HepG2 (cell line): Measurements from ENCODE around the gene LTB4R2. TPM values are rescaled to one million over a fixed set of nuclear protein-coding genes. Genes with fewer than 3 reads are reported as not detected.
A peak's percentile ranks its signal among the peaks of the same experiment; 100 is the strongest.

Experiments used
- FOXC1 ChIP-seq: sonication (generic); formaldehyde crosslinking; IDR thresholded peaks from 2 replicates; pipeline ENCODE4 v1.8.0; 2022; ENCODE audit warnings: mild to moderate bottlenecking, missing genetic modification reagents, borderline replicate concordance
- GABPA ChIP-seq, 2 experiments: IDR thresholded peaks; 2 replicates each; pipeline ENCODE4 v1.6.1; 2011 to 2016; ENCODE audit warnings: low read depth in 2 of 2, low read length in 1 of 2, missing biosample characterization in 1 of 2, missing genetic modification characterization in 1 of 2
- HNRNPK ChIP-seq: fragments of 200-400 bp; formaldehyde crosslinking; IDR thresholded peaks from 2 replicates; pipeline ENCODE4 v1.6.1; 2018; ENCODE audit warnings: low read length, low read depth, moderate library complexity, mild to moderate bottlenecking; ENCODE audit not compliant: poor library complexity, severe bottlenecking
- KAT8 ChIP-seq: IDR thresholded peaks from 2 replicates; pipeline ENCODE4 v1.6.1; 2016; ENCODE audit warnings: missing genetic modification reagents, missing compliant biosample characterization
- MAFF ChIP-seq: IDR thresholded peaks from 2 replicates; pipeline ENCODE4 v1.6.1; 2011; ENCODE audit warnings: low read depth, low read length, improper control_type of control experiment
- REPIN1 ChIP-seq: sonication (generic); formaldehyde crosslinking; IDR thresholded peaks from 2 replicates; pipeline ENCODE4 v1.8.0; 2022; ENCODE audit warnings: missing genetic modification reagents, low read depth, mild to moderate bottlenecking, borderline replicate concordance
- REST ChIP-seq, 2 experiments: IDR thresholded peaks; 2 replicates each; pipeline ENCODE4 v1.6.1; 2011 to 2012; ENCODE audit warnings: low read length in 2 of 2, borderline replicate concordance in 1 of 2, low read depth in 1 of 2, mild to moderate bottlenecking in 1 of 2, moderate library complexity in 1 of 2
- SIN3B ChIP-seq: fragments of 150-350 bp; IDR thresholded peaks from 2 replicates; pipeline ENCODE4 v1.6.1; 2014; ENCODE audit warnings: low read length
- SIX1 ChIP-seq: sonication (generic); formaldehyde crosslinking; IDR thresholded peaks from 2 replicates; pipeline ENCODE4 v1.4.0; 2020; ENCODE audit warnings: missing genetic modification reagents, borderline replicate concordance
- SMAD3 ChIP-seq: sonication (generic); formaldehyde crosslinking; IDR thresholded peaks from 2 replicates; pipeline ENCODE4 v1.4.0; 2020; ENCODE audit warnings: missing genetic modification reagents
- SMARCE1 ChIP-seq: fragments of 450-650 bp; IDR thresholded peaks from 2 replicates; pipeline ENCODE4 v1.6.1; 2017; ENCODE audit warnings: borderline replicate concordance
- SPEN ChIP-seq: sonication (generic); formaldehyde crosslinking; IDR thresholded peaks from 2 replicates; pipeline ENCODE4 v1.5.1; 2020; ENCODE audit warnings: low read depth, mild to moderate bottlenecking, missing genetic modification reagents
- ZBTB26 ChIP-seq: IDR thresholded peaks from 2 replicates; pipeline ENCODE4 v1.6.1; 2016; ENCODE audit warnings: missing compliant biosample characterization, missing genetic modification reagents, borderline replicate concordance
- ZBTB44 ChIP-seq: sonication (generic); formaldehyde crosslinking; IDR thresholded peaks from 2 replicates; pipeline ENCODE4 v1.4.0; 2020; ENCODE audit warnings: missing genetic modification reagents
- ZFX ChIP-seq: sonication (generic); formaldehyde crosslinking; IDR thresholded peaks from 2 replicates; pipeline ENCODE4 v1.4.0; 2020; ENCODE audit warnings: mild to moderate bottlenecking, low read depth, missing genetic modification reagents, moderate library complexity
- ZGPAT ChIP-seq: IDR thresholded peaks from 2 replicates; pipeline ENCODE4 v1.6.1; 2016; ENCODE audit warnings: mild to moderate bottlenecking
- ZNF3 ChIP-seq: IDR thresholded peaks from 2 replicates; pipeline ENCODE4 v1.7.0; 2017; ENCODE audit warnings: inconsistent platforms
- ZNF350 ChIP-seq: sonication (generic); formaldehyde crosslinking; IDR thresholded peaks from 2 replicates; pipeline ENCODE4 v1.4.0; 2020; ENCODE audit warnings: mild to moderate bottlenecking, low read depth, missing genetic modification reagents, borderline replicate concordance
- ZNF550 ChIP-seq: sonication (generic); formaldehyde crosslinking; IDR thresholded peaks from 2 replicates; pipeline ENCODE4 v1.4.0; 2020; ENCODE audit warnings: mild to moderate bottlenecking, missing genetic modification reagents, borderline replicate concordance
- ZNF572 ChIP-seq: sonication (generic); formaldehyde crosslinking; IDR thresholded peaks from 2 replicates; pipeline ENCODE4 v1.5.1; 2020; ENCODE audit warnings: mild to moderate bottlenecking, missing genetic modification reagents
- ZNF724P ChIP-seq: sonication (generic); formaldehyde crosslinking; IDR thresholded peaks from 2 replicates; pipeline ENCODE4 v1.8.0; 2022; ENCODE audit warnings: missing genetic modification reagents, borderline replicate concordance
- polyA plus RNA-seq, 8 experiments: library from polyadenylated mRNA; depleted of rRNA in 3 of 8; stranded (reverse) in 7 of 8; unstranded in 1 of 8; fragments of >200 nt; fragmentation: Illumina TruSeq in 4 of 8; extraction: Trizol in 4 of 8; gene quantifications; 2 replicates each; pipeline versions ENCODE4 v1.2.1 to v1.2.3, GENCODE V29; 2011 to 2016; ENCODE audit warnings: low read depth in 4 of 8, missing spikeins in 1 of 8, mixed read lengths in 1 of 8; ENCODE audit not compliant: insufficient read depth in 1 of 8
- total RNA-seq, 5 experiments: library from RNA; depleted of rRNA; stranded (reverse); fragments of >200 nt; fragmentation: Illumina TruSeq; extraction: Trizol; gene quantifications; 2 replicates each; pipeline ENCODE4 v1.2.3, GENCODE V29; 2016; ENCODE audit warnings: low read depth in 1 of 5

Gene LTB4R2
- total and polyA plus RNA-seq, 2 of the 13 experiments (the other 11 are each of a cell fraction or from before 2014, with no cell fraction given): 3.9 to 6.9 TPM

GRCh38 chr14:24332268-24332993 lies 22.5 kb downstream of the LTB4R2 start (continued):
- TF ChIP-seq REST (IDR thresholded peaks at IDR 0.05; ENCODE audit: borderline replicate concordance in 1 of 2, low read depth in 1 of 2, low read length in 2 of 2): no peak
- TF ChIP-seq SMARCE1: no peak
- 0 out of 2 replicates have a peak, but pooled peaks have one; percentile 56 for TF ChIP-seq ZBTB44 (CRISPR knock-in tag)
- peak; percentile 26; the same call in 1 of the 2 replicates for TF ChIP-seq ZNF572 (CRISPR knock-in tag)
- no peak for TF ChIP-seq SIX1
- no peak; the same call in 1 of the 2 replicates for TF ChIP-seq ZNF724P (CRISPR knock-in tag)
- no peak for TF ChIP-seq MAFF
- peak; percentile 66; the same call in 1 of the 2 replicates for TF ChIP-seq ZNF550 (CRISPR knock-in tag)
- peak; percentile 71; the same call in 1 of the 2 replicates for TF ChIP-seq KAT8 (CRISPR knock-in tag)
- TF ChIP-seq ZNF3 (CRISPR knock-in tag): peak; percentile 84
- peak; percentile 86; the same call in 1 of the 2 replicates for TF ChIP-seq SMAD3 (CRISPR knock-in tag)
- no peak for TF ChIP-seq HNRNPK
- TF ChIP-seq FOXC1 (CRISPR knock-in tag): peak; percentile 100
- no peak for TF ChIP-seq SIN3B
- peak; percentile 87; the same call in 1 of the 2 replicates for TF ChIP-seq ZGPAT (CRISPR knock-in tag)
- peak; percentile 89 for TF ChIP-seq SPEN (CRISPR knock-in tag)
- no peak for TF ChIP-seq GABPA (IDR thresholded peaks at IDR 0.05; ENCODE audit: low read depth, low read length)
- no peak for TF ChIP-seq GABPA (CRISPR knock-in tag; IDR thresholded peaks at IDR 0.05; ENCODE audit: low read depth)
- TF ChIP-seq ZBTB26: peak; percentile 84
- TF ChIP-seq REPIN1 (CRISPR knock-in tag): peak; percentile 87
- TF ChIP-seq ZNF350 (CRISPR knock-in tag): peak; percentile 99
- TF ChIP-seq ZFX (CRISPR knock-in tag): peak; percentile 89
